HG03432 (cell line): ENCODE measurements around the gene HYPK.
"Not testable (repeated sequence)": the region's sequence is repeated elsewhere in the genome, so short reads cannot be mapped to it uniquely, and the experiment has no call there.

ENCODE experiments used
- ATAC-seq: cut with Tn5 transposase; IDR thresholded peaks from one replicate; pipeline ENCODE4 v1.9.1; 2021; ENCODE audit warnings: mild to moderate bottlenecking, moderate library complexity; ENCODE audit not compliant: unreplicated experiment

HYPK gene

DNA sequence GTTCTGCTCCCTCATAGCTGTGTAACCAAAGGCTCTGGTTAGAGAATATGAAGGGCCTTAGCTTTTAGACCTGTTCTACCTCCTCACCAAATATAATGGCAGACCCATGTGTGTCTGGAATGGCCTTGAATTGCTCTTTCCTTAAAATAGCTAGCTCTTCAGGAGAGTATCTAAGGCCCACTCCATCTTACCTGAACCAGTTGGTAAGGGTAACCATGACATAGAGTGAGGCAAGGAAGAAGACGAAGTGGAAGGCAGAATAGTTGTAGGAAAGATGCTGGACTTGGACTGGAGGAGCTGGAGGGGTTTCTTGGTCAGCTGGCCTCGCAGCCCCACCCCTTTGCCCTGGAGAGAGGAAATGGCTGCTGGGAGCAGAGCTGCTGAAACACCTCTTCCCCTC is 5.2 kb upstream of the HYPK start:
- ATAC-seq: no peak

DNA sequence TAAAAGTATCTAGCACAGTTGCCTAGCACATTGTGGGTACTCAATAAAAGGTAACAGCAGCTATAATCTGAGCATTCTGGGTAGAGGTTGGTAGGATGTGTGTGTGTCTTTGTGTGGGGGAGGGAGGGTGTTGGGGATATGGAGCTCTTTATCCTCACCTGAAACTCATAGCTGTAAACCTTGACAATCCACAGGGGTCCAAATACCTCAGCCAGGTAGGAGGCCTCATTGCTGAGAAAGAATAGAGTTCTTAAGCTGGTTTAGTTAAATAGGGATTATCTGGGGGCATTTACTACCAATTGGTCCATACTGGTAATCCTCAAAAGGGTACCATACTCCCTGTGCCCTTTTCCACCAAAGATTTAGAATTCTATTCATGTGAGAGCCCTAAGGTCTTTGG is 4.4 kb upstream of the HYPK start:
- ATAC-seq: no peak

DNA sequence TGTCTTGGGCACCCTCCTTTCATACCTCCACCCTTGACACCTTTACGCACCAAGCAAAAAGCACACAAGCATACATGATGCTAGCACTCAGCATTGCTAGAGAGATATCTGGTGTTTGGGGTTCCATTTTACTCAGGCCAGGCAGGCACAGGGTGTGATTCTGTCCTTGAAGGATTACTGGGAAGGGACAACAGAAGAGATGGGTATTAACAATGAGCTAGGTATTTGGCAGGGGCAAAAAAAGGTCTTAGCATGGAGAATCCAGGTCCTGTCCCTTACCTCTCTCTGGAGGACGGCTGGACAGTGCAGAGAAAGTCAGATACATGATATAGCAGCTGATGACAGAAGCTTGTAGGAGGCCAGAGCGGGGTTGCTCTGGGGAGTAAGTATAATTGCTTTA is 3.8 kb upstream of the HYPK start:
- ATAC-seq: no peak

DNA sequence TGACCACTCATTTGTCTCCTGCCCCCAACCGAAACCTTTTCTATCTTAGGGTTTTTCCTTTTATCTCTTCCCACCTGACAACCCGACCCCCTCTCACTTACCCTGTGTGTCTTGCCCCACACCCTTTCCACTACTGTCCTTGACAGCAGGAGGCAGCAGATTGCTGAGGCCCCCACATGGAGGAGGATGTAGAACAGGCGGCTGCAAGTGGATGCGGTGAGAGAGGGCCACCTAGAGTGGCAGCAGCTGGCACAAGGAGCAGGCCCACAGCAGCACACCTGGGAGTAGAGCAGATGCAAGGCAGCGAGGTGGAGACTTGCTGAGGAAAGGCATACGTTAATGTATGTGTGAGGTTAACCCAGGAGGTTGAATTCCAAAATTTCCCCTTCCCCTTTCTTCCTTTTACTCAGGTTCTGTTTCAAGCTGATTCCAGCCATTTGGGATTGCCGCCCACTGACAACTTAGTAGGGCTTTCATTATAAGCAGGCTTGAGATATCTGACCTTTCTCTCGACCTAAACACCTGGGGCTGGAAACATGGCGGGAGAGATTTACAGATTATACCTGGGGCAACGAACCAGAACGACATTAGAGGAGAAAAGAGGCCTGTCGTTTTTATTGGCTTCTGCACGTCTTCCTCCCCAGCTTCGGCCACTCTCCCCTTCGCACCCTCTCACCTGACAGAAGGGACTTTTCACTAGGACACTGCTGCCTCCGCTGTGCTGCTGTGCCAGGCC is 1.0 kb upstream of the HYPK start:
- ATAC-seq: no peak

DNA sequence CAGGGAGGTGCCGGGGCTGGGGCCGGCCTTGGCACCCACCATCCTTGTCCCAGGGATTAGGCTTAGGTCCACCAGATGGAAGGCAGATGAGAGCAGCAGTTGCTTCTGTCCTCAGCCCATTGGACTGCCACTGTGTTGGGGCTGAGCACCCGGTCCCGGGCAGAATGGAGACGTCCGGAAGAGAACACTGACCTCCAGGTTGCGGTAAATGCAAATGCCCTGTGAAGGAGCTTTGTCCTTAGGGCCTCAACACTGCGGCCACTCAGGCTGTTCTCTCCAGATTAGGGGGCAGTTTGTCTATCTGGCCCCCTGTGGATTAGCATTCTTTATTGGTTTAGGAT is 484 bp upstream of the HYPK start, which contains the start of gene SERINC4:
TSS of gene SERINC4 (minus strand) at position 276 of the 341 bp plus-strand sequence. CDS start at position 42, 234 bp downstream.
- no peak for ATAC-seq

DNA sequence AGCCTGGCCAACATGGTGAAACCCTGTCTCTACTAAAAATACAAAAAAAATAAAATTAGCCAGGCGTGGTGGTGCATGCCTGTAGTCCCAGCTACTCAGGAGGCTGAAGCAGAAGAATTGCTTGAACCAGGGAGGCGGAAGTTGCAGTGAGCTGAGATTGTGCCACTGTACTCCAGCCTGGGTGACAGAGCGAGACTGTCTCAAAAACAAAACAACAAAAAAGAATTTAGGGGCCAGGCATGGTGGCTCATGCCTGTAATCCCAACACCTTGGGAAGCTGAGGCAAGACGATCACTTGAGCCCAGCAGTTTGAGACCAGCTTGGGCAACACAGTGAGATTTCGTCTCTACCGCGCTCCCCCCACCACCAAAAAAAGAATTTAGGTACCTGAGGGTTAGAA is 2.3 kb downstream of the HYPK start:
- not testable (repeated sequence) for ATAC-seq

DNA sequence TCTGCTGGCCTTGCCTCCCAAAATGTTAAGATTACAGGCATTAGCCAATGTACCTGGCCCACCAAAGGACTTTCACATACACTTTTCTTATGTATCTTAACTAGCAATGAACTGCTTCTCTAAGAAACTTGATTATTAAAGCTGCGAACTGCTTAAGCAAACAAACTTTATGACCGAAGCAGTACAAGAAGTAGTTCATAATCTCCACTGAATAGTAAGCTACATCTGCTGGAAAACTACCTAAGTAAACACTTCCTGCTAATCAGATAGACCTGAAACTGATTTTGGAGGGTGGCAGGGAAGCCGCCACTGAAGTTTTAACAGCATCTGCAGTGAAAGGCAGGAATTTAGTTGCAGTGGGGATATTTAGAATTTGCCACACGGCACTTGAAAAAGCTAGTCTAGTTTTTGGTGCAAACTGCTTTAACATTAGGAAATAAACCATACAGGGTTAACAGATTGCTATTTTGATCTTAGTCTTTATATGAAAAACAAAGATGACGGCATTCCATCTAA is 8.1 kb downstream of the HYPK start:
- ATAC-seq: no peak

DNA sequence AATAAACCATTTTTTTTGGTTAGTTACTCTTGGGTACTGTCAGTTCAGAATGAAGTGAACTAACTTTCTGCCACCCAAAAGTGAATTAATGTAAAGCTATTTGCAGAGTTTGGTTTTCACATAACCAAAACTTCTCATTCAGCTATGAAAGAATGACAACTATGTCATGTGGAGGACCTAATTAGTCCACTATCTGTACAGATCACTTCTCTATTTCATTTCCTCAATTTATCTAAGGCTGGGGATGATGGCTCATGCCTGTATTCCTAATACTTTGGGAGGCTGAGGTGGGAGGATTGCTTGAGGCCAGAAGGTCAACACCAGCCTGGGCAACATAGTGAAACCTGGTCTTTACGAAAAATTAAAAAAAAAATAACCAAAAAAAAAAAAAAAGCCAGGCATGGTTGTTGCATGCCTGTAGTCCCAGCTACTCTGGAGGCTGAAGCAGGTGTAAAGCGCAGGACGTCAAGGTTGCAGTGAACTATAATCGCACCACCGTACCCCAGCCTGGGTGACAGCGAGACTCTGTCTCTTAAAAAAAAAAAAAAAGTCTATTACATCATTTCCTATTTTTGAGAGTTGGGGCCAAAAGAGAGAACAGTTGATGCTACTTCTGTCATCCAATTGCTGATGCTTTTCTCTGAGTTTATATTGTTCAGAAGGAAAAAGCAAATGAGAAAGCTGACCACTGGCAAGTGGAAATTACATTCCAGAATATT is 8.7 kb downstream of the HYPK start:
- no peak for ATAC-seq

DNA sequence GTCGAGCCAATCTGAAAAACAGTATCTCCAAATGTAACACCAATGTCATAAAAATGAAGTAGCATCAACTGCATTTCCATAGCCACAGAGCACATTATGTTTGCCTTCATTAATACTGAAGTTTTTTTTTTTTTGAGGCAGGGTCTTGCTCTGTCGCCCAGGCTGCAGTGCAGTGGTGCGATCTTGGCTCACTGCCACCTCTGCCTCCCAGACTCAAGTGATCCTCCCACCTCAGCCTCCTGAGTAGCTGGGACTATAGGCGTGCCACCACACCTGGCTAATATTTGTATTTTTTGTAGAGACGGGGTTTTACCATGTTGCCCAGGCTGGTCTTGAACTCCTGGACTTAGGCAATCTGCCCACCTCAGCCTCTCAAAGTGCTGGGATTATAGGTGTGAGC is 14.7 kb downstream of the HYPK start:
- ATAC-seq: not testable (repeated sequence)

DNA sequence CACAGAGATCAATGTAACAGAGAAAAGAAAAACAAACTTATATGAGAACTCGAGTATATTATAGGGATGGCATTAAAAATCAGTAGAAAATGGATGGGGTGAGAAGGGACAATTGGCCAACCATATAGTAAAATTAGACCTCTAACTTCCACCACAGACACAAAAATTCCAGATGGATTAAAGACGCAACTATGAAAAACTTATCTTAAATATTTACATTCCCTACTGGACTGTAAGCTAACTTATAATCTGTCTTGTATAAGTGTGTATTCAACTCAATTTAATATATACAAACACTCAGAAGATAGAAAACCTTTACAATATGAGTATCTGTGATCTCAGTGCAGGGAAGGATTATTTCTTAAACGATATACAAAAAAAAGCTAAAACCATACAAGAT is 21.1 kb downstream of the HYPK start:
- no peak for ATAC-seq

DNA sequence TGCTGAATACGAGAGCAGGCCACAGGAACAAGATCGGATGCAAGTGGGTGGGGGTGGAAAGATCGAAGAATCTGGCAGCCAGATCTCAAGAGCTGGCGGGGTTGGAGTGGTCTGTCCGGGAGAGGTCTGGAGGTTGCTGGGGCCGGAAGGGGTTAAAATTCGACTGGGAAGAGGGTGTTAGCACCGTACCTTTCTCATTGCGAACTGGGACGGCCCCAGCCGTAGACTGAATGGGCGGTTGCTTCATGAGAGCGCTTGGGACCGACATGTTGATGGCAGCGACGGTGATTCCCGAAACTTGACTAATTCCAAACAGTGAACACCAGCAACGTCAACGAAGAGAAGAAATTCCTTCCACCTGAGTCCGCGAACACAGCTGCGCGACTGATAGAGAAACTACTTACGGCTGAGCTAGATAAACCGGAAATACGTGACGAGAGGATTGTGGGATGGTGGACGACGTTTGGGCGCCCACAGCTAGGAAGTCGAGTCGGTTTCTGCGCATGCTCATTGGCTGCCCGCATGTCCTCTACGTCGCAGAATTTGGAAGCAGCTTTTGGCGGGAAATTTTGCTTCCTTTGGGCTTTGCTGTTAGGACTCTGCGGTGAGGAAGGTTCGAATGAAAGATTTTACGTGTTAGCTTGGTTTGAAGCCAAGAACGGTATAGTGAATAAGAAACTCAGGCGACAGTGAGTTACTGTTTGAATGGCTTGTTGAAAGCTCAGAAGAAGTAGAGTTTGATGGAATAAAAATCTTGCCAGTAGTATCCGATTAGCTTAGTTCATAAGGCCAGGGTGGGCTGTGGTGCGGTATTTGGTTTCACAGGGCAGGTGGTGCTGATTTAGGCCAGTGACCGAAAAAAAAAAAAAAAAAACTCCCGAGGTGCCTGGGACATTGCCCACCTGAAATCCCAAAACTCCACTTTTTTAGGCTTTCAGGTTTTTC is 24.2 kb downstream of the HYPK start, which contains the start of gene MFAP1:
TSS of gene MFAP1 (minus strand) at position 389 of the 945 bp plus-strand sequence. CDS start at position 268, 121 bp downstream.
- ATAC-seq: peak; percentile 75

DNA sequence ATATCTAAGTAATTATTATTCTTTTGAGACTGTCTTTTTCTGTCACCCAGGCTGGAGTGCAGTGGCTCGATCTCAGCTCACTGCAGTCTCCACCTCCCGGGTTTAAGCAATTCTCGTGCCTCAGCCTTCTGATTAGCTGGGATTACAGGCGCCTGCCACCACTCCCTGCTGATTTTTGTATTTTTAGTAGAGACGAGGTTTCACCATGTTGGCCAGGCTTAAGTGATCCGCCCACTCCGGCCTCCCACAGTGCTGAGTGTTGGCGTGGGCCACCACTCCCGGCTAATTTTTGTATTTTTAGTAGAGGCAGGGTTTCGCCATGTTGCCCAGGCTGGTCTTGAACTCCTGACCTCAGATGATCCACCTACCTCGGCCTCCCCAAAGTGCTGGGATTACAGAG is 24.9 kb downstream of the HYPK start:
- ATAC-seq: not testable (repeated sequence)

DNA sequence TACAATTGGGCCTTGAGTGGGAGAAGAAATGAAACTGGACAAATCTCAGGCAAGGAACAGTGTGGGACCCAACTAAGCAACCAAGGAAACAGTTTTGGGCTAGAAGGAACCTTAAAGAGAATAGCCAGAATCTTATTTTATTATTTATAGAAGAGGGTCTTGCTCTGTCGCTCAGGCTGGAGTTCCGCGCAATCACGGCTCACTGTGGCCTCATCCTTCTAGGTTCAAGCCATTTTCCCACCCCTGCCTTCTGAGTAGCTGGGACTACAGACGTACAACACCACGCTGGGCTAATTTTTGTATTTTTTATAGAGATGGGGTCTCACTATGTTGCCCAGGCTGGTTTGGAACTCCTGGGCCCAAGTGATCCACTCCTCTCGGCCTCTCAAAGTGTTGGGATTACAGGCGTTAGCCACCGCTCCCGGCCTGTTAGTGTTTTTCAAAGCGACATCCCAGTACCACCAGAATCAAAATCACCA is 25.7 kb downstream of the HYPK start:
- ATAC-seq: no peak

DNA sequence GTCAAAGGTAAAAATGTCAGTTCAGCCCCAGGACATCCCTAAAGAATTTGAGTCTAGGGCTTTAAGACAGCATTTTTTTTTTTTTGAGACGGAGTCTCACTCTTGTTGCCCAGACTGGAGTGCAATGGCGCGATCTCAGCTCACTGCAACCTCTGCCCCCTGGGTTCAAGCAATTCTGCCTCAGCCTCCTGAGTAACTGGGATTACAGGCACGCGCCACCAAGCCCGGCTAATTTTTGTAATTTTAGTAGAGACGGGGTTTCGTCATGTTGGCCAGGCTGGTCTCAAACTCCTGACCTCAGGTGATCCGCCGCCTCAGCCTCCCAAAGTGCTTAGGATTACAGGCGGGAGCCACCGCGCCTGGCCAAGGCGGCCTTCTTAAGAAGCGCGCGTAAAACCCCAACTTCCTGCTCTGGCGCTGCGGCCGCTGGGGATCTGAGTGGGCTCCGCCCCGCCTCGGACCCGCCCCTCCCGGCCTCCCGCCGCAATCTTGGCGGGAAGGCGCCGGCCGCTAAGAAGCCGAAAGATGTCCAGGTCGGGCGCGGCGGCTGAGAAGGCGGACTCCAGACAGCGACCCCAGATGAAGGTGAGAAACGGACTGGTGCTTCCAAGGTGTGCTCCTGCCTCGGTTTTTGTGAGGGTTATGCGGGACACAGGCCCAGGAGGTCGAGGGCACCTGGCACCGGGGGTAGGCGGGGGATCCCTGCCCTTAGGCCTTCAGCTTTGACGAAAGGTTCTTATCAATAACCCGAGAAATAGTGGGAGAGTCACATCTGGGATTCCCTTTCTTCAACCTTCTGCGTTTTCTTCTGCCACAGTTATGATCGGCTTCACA is 26.3 kb downstream of the HYPK start, which contains the start of gene WDR76:
TSS of gene WDR76 (plus strand) at position 495 of the 834 bp plus-strand sequence. CDS start at position 526, 31 bp downstream.
- peak; percentile 63 for ATAC-seq

DNA sequence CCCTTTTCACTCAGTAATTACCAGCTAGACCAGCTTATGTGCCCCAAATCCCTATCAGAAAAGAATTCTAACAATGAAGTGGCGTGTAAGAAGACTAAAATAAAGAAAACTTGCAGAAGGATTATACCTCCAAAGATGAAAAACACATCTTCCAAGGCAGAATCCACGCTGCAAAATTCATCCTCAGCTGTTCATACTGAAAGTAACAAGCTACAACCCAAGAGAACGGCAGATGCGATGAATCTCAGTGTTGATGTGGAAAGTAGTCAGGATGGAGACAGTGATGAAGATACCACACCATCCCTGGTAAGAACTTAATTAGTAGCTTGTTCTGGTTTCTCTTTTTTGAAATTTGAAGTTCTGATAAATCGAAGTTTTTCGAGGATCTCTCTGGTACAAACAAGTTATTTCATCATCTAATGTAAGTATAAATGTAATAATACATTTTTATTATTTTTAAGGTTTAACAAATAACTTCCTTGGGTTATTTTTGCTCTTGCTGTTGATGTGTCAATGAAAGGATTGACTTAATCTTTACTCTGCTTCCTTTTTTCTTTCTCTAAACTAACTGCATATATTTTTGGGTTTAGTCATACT is 27.8 kb downstream of the HYPK start:
- no peak for ATAC-seq

DNA sequence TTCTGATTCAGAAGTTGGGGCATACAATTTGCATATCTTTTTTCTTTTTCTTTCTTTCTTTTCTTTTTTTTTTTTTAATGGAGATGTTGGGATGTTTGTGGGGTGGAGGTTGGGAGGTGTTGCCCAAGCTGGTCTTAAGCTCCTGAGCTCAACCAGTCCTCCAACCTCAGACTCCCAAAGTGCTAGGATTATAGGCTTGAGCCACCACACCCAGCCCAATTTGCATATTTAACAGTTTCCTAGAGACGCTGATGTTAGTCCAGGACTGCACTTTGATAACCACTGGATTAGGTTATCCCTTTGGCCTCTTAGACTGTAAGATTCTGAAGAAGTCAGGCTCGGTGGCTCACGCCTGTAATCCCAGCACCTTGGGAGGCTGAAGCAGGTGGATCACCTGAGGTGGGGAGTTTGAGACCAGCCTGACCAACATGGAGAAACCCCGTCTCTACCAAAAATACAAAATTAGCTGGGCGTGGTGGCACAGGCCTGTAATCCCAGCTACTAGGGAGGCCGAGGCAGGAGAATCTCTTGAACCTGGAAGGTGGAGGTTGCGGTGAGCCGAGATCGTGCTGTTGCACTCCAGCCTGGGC is 29.6 kb downstream of the HYPK start:
- not testable (repeated sequence) for ATAC-seq

DNA sequence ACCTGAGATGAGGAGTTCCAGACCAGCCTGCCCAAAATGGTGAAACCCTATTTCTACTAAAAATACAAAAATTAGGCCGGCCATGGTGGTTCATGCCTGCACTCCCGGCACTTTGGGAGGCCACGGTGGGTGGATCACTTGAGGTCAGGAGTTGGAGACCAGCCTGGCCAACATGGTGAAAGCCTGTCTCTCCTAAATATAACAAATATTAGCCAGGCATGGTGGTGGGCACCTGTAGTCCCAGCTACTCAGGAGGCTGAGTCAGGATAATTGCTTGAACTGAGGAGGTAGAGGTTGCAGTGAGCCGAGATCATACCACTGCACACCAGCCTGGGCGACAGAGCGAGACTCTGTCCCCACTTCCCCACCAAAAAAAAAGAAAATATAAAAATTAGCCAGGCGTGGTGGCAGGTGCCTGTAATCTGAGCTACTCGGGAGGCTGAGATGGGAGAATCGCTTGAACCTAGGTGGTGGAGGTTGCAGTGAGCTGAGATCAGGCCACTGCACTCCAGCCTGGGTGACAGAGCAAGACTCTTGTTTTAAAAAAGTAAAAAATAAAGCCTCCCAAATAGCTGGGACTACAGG is 30.4 kb downstream of the HYPK start:
- not testable (repeated sequence) for ATAC-seq

DNA sequence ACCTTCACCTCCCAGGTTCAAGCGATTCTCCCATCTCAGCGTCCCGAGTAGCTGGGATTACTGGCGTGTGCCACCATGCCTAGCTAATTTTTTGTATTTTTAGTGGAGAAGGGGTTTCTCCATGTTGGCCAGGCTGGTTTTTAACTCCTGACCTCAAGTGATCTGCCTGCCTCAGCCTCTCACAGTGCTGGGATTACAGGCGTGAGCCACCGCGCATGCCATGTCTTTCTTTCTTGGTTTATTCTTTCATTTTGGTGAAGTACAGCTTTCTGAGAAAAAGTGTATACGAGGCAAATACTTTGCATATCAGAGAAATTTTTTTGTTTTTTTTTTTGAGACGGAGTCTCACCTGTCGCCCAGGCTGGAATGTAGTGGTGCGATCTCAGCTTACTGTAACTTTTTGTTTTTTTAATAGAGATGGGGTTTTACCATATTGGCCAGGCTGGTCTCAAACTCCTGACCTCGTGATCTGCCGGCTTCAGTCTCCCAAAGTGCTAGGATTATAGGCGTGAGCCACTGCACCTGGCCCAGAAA is 31.2 kb downstream of the HYPK start:
- ATAC-seq: not testable (repeated sequence)
